ENCODE measurements around the gene EEF2K. TPM values are rescaled to one million over a fixed set of nuclear protein-coding genes. Genes with fewer than 3 reads are reported as not detected.

The EEF2K gene
- total and polyA plus RNA-seq, 2 donors: 5.8 to 8.6 TPM

GRCh38 chr16:22204091-22204655 lies 1.9 kb upstream of the EEF2K start:
- no peak overlapping the region for H3K4me3 ChIP-seq (ENCODE audit: low read length in 2 of 2)
- H3K4me1 ChIP-seq (ENCODE audit: control insufficient read depth in 2 of 2, insufficient read depth in 2 of 2, low read length in 2 of 2): peaks cover 8 to 18% of the 10 kb centered on the region in 2 donors
- over 99% methylated on average over 2 of the region's 2 CpGs for WGBS
- no peaks in the 10 kb centered on the region for H3K27me3 ChIP-seq (ENCODE audit: control insufficient read depth in 2 of 2, insufficient read depth in 1 of 2, low read length in 1 of 2)
- no peaks in the 10 kb centered on the region for H3K36me3 ChIP-seq (ENCODE audit: control insufficient read depth in 2 of 2, insufficient read depth in 2 of 2, low read length in 1 of 2)
- no peak for DNase-seq (ENCODE audit: low read depth in 6 of 9, low spot score in 9 of 9)
- no peaks in the 10 kb centered on the region for H3K9me3 ChIP-seq (ENCODE audit: control insufficient read depth in 2 of 2, insufficient read depth in 1 of 2, low read length in 1 of 2)
- no peak overlapping the region for H3K27ac ChIP-seq (ENCODE audit: low read depth in 1 of 2, low read length in 1 of 2)

- WGBS: 20% methylated on average over 11 of the region's 11 CpGs
- H3K27ac ChIP-seq (ENCODE audit: low read depth in 1 of 2, low read length in 1 of 2): peak overlapping the region; percentile 22 to 57
- no peaks in the 10 kb centered on the region for H3K36me3 ChIP-seq (ENCODE audit: control insufficient read depth in 2 of 2, insufficient read depth in 2 of 2, low read length in 1 of 2)
- DNase-seq (ENCODE audit: low read depth in 6 of 9, low spot score in 9 of 9): no peak
- peaks cover 8 to 18% of the 10 kb centered on the region in 2 donors for H3K4me1 ChIP-seq (ENCODE audit: control insufficient read depth in 2 of 2, insufficient read depth in 2 of 2, low read length in 2 of 2)
- H3K4me3 ChIP-seq (ENCODE audit: low read length in 2 of 2): peak overlapping the region; percentile 30 to 70
- no peaks in the 10 kb centered on the region for H3K27me3 ChIP-seq (ENCODE audit: control insufficient read depth in 2 of 2, insufficient read depth in 1 of 2, low read length in 1 of 2)
- H3K9me3 ChIP-seq (ENCODE audit: control insufficient read depth in 2 of 2, insufficient read depth in 1 of 2, low read length in 1 of 2): no peaks in the 10 kb centered on the region
Measured at GRCh38 chr16:22205577-22206012, 483 bp upstream of the EEF2K start.

- 11% methylated on average over 35 of the region's 35 CpGs for WGBS
- Histone ChIP-seq H3K4me1 (ENCODE audit: control insufficient read depth in 2 of 2, insufficient read depth in 2 of 2, low read length in 2 of 2) (peaks cover 8 to 18% of the 10 kb centered on the region in 2 donors), H3K36me3 (ENCODE audit: control insufficient read depth in 2 of 2, insufficient read depth in 2 of 2, low read length in 1 of 2) (no peaks in the 10 kb centered on the region), H3K9me3 (ENCODE audit: control insufficient read depth in 2 of 2, insufficient read depth in 1 of 2, low read length in 1 of 2) (peaks cover 0 to 3% of the 10 kb centered on the region in 2 donors), H3K27me3 (ENCODE audit: control insufficient read depth in 2 of 2, insufficient read depth in 1 of 2, low read length in 1 of 2) (no peaks in the 10 kb centered on the region), H3K27ac (ENCODE audit: low read depth in 1 of 2, low read length in 1 of 2) (peak overlapping the region; percentile 47 to 74), H3K4me3 (ENCODE audit: low read length in 2 of 2) (peak overlapping the region; percentile 70 to 71)
- DNase-seq (ENCODE audit: low read depth in 6 of 9, low spot score in 9 of 9): peak in 2 of 9 donors; percentile 35 to 61
Measured at GRCh38 chr16:22206842-22207714, 1.0 kb downstream of the EEF2K start.

GRCh38 chr16:22207715-22208360 lies 1.8 kb downstream of the EEF2K start:
- Histone ChIP-seq H3K27me3 (ENCODE audit: control insufficient read depth in 2 of 2, insufficient read depth in 1 of 2, low read length in 1 of 2) (no peaks in the 10 kb centered on the region), H3K27ac (ENCODE audit: low read depth in 1 of 2, low read length in 1 of 2) (peak overlapping the region; percentile 47 to 66), H3K4me3 (ENCODE audit: low read length in 2 of 2) (peak overlapping the region; percentile 70 to 71), H3K4me1 (ENCODE audit: control insufficient read depth in 2 of 2, insufficient read depth in 2 of 2, low read length in 2 of 2) (peaks cover 8 to 18% of the 10 kb centered on the region in 2 donors), H3K36me3 (ENCODE audit: control insufficient read depth in 2 of 2, insufficient read depth in 2 of 2, low read length in 1 of 2) (peaks cover 0 to 3% of the 10 kb centered on the region in 2 donors), H3K9me3 (ENCODE audit: control insufficient read depth in 2 of 2, insufficient read depth in 1 of 2, low read length in 1 of 2) (peaks cover 0 to 3% of the 10 kb centered on the region in 2 donors)
- peak in 1 of 9 donors; percentile 20 for DNase-seq (ENCODE audit: low read depth in 6 of 9, low spot score in 9 of 9)
- WGBS: 82% methylated on average over 10 of the region's 10 CpGs

- peaks cover 5 to 8% of the 10 kb centered on the region in 2 donors for H3K36me3 ChIP-seq (ENCODE audit: control insufficient read depth in 2 of 2, insufficient read depth in 2 of 2, low read length in 1 of 2)
- H3K4me1 ChIP-seq (ENCODE audit: control insufficient read depth in 2 of 2, insufficient read depth in 2 of 2, low read length in 2 of 2): peaks cover 8 to 18% of the 10 kb centered on the region in 2 donors
- H3K4me3 ChIP-seq (ENCODE audit: low read length in 2 of 2): no peak overlapping the region
- no peak overlapping the region for H3K27ac ChIP-seq (ENCODE audit: low read depth in 1 of 2, low read length in 1 of 2)
- H3K27me3 ChIP-seq (ENCODE audit: control insufficient read depth in 2 of 2, insufficient read depth in 1 of 2, low read length in 1 of 2): no peaks in the 10 kb centered on the region
- H3K9me3 ChIP-seq (ENCODE audit: control insufficient read depth in 2 of 2, insufficient read depth in 1 of 2, low read length in 1 of 2): peaks cover 0 to 3% of the 10 kb centered on the region in 2 donors
- DNase-seq (ENCODE audit: low read depth in 6 of 9, low spot score in 9 of 9): no peak
- 97% methylated on average over 6 of the region's 6 CpGs for WGBS
Measured at GRCh38 chr16:22210285-22210684, 4.2 kb downstream of the EEF2K start.

GRCh38 chr16:22210854-22211253 lies 4.8 kb downstream of the EEF2K start:
- H3K4me1 ChIP-seq (ENCODE audit: control insufficient read depth in 2 of 2, insufficient read depth in 2 of 2, low read length in 2 of 2): peaks cover 8 to 20% of the 10 kb centered on the region in 2 donors
- peaks cover 5 to 8% of the 10 kb centered on the region in 2 donors for H3K36me3 ChIP-seq (ENCODE audit: control insufficient read depth in 2 of 2, insufficient read depth in 2 of 2, low read length in 1 of 2)
- no peak overlapping the region for H3K4me3 ChIP-seq (ENCODE audit: low read length in 2 of 2)
- H3K27ac ChIP-seq (ENCODE audit: low read depth in 1 of 2, low read length in 1 of 2): no peak overlapping the region
- no peak for DNase-seq (ENCODE audit: low read depth in 6 of 9, low spot score in 9 of 9)
- peaks cover 0 to 3% of the 10 kb centered on the region in 2 donors for H3K9me3 ChIP-seq (ENCODE audit: control insufficient read depth in 2 of 2, insufficient read depth in 1 of 2, low read length in 1 of 2)
- no peaks in the 10 kb centered on the region for H3K27me3 ChIP-seq (ENCODE audit: control insufficient read depth in 2 of 2, insufficient read depth in 1 of 2, low read length in 1 of 2)
- 84% methylated on average over 2 of the region's 2 CpGs for WGBS

- DNase-seq (ENCODE audit: low read depth in 6 of 9, low spot score in 9 of 9): no peak
- Histone ChIP-seq H3K27ac (ENCODE audit: low read depth in 1 of 2, low read length in 1 of 2) (no peak overlapping the region), H3K27me3 (ENCODE audit: control insufficient read depth in 2 of 2, insufficient read depth in 1 of 2, low read length in 1 of 2) (no peaks in the 10 kb centered on the region), H3K36me3 (ENCODE audit: control insufficient read depth in 2 of 2, insufficient read depth in 2 of 2, low read length in 1 of 2) (peaks cover 5 to 8% of the 10 kb centered on the region in 2 donors), H3K9me3 (ENCODE audit: control insufficient read depth in 2 of 2, insufficient read depth in 1 of 2, low read length in 1 of 2) (peaks cover 0 to 3% of the 10 kb centered on the region in 2 donors), H3K4me1 (ENCODE audit: control insufficient read depth in 2 of 2, insufficient read depth in 2 of 2, low read length in 2 of 2) (peaks cover 4 to 13% of the 10 kb centered on the region in 2 donors), H3K4me3 (ENCODE audit: low read length in 2 of 2) (no peak overlapping the region)
- 96% methylated on average over 4 of the region's 4 CpGs for WGBS
Measured at GRCh38 chr16:22213236-22213635, 7.2 kb downstream of the EEF2K start.

- 97% methylated on average over 3 of the region's 3 CpGs for WGBS
- Histone ChIP-seq H3K36me3 (ENCODE audit: control insufficient read depth in 2 of 2, insufficient read depth in 2 of 2, low read length in 1 of 2) (peaks cover 5 to 8% of the 10 kb centered on the region in 2 donors), H3K27ac (ENCODE audit: low read depth in 1 of 2, low read length in 1 of 2) (no peak overlapping the region), H3K9me3 (ENCODE audit: control insufficient read depth in 2 of 2, insufficient read depth in 1 of 2, low read length in 1 of 2) (peaks cover 0 to 3% of the 10 kb centered on the region in 2 donors), H3K4me1 (ENCODE audit: control insufficient read depth in 2 of 2, insufficient read depth in 2 of 2, low read length in 2 of 2) (peaks cover 4 to 12% of the 10 kb centered on the region in 2 donors), H3K27me3 (ENCODE audit: control insufficient read depth in 2 of 2, insufficient read depth in 1 of 2, low read length in 1 of 2) (no peaks in the 10 kb centered on the region), H3K4me3 (ENCODE audit: low read length in 2 of 2) (no peak overlapping the region)
- DNase-seq (ENCODE audit: low read depth in 6 of 9, low spot score in 9 of 9): no peak
Measured at GRCh38 chr16:22213801-22214200, 7.7 kb downstream of the EEF2K start.
